Measurements from ENCODE around the gene CORO1C.

Gene CORO1C

GRCh38 chr12:108752387-108752786 is 21.1 kb upstream of the CORO1C start:
- H3K27ac ChIP-seq = no peak overlapping the region
- no peak for TF ChIP-seq CTCF (conservative IDR thresholded peaks at IDR 0.05)

- no peak for TF ChIP-seq CTCF (conservative IDR thresholded peaks at IDR 0.05)
- no peak overlapping the region for H3K27ac ChIP-seq
These were observed 20.5 kb upstream of the CORO1C start for GRCh38 chr12:108751821-108752220.

- peak overlapping the region; percentile 27 for H3K27ac ChIP-seq
These were observed 19.7 kb upstream of the CORO1C start for GRCh38 chr12:108751003-108751402.

GRCh38 chr12:108750526-108750925 is 19.2 kb upstream of the CORO1C start:
- TF ChIP-seq CTCF (conservative IDR thresholded peaks at IDR 0.05) = no peak
- peak overlapping the region; percentile 27 for H3K27ac ChIP-seq

- no peak overlapping the region for H3K27ac ChIP-seq
- TF ChIP-seq CTCF (conservative IDR thresholded peaks at IDR 0.05) = no peak
These were observed 16.2 kb upstream of the CORO1C start for GRCh38 chr12:108747563-108747962.

- TF ChIP-seq CTCF (conservative IDR thresholded peaks at IDR 0.05) = no peak
- H3K27ac ChIP-seq = no peak overlapping the region
These were observed 14.3 kb upstream of the CORO1C start for GRCh38 chr12:108745641-108746040.

GRCh38 chr12:108744021-108744897 is 12.9 kb upstream of the CORO1C start:
- no peak overlapping the region for H3K27ac ChIP-seq
- no peak for TF ChIP-seq CTCF (conservative IDR thresholded peaks at IDR 0.05)

- peak overlapping the region; percentile 21 for H3K27ac ChIP-seq
- no peak for TF ChIP-seq CTCF (conservative IDR thresholded peaks at IDR 0.05)
These were observed 6.9 kb upstream of the CORO1C start for GRCh38 chr12:108738170-108738569.
